HFF-Myc (cell line): ENCODE data around the gene AGA.

Experiments used
- DNase-seq: peaks from one replicate; pipeline ENCODE4 v3.0.0-alpha.2; 2011; ENCODE audit warnings: low read depth; ENCODE audit errors: extremely low read depth
- H3K4me3 ChIP-seq: replicated peaks from 2 replicates; pipeline ENCODE4 v1.5.1; 2011; ENCODE audit warnings: low read depth, mild to moderate bottlenecking, control low read depth, low read length
- TF ChIP-seq, protein P1 (sequence below): IDR thresholded peaks from 2 replicates; pipeline ENCODE4 v1.5.1; 2012; ENCODE audit warnings: mild to moderate bottlenecking, low read depth, low read length, control low read depth; ENCODE audit errors: missing control alignments

The AGA gene

DNA sequence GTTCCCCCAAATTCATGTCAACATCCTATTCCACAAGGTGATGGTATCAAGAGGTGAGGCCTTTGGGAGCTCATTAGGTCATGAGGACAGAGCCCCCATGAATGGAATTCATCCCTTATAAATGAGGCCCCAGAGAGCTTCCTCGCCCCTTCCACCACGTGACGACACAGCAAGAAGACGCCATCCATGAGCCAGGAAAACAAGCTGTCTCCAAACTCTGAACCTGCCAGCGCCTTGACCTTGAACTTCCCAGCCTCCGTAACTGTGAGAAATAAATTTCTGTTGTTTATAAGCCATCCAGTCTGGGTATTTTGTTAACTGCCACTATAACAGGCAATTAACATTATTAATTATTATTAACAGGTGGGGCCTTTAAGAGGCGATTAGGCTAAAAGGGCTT, 5.8 kb downstream of the AGA start:
- H3K4me3 ChIP-seq, result no peak overlapping the region
- DNase-seq, result no peak
- TF ChIP-seq, protein P1, sequence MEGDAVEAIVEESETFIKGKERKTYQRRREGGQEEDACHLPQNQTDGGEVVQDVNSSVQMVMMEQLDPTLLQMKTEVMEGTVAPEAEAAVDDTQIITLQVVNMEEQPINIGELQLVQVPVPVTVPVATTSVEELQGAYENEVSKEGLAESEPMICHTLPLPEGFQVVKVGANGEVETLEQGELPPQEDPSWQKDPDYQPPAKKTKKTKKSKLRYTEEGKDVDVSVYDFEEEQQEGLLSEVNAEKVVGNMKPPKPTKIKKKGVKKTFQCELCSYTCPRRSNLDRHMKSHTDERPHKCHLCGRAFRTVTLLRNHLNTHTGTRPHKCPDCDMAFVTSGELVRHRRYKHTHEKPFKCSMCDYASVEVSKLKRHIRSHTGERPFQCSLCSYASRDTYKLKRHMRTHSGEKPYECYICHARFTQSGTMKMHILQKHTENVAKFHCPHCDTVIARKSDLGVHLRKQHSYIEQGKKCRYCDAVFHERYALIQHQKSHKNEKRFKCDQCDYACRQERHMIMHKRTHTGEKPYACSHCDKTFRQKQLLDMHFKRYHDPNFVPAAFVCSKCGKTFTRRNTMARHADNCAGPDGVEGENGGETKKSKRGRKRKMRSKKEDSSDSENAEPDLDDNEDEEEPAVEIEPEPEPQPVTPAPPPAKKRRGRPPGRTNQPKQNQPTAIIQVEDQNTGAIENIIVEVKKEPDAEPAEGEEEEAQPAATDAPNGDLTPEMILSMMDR, result no peak

DNA sequence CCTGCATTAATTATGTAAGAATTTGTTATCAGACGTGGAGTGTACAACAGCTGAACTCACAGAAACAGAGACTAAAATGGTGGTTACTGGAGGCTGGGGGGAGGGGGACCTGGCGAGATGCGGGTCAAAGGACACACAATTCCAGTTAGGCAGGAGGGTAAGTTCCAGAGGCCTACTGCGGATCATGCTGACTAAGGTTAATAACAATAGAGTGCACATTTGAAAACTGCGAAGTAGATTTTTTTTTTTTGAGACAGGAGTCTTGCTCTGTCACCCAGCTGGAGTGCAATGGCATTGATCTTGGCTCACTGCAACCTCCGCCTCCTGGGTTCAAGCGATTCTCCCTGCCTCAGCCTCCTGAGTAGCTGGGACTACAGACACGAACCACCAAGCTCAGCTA, 7.6 kb downstream of the AGA start:
- no peak for DNase-seq
- TF ChIP-seq, protein P1, result no peak
- H3K4me3 ChIP-seq, result no peak overlapping the region

DNA sequence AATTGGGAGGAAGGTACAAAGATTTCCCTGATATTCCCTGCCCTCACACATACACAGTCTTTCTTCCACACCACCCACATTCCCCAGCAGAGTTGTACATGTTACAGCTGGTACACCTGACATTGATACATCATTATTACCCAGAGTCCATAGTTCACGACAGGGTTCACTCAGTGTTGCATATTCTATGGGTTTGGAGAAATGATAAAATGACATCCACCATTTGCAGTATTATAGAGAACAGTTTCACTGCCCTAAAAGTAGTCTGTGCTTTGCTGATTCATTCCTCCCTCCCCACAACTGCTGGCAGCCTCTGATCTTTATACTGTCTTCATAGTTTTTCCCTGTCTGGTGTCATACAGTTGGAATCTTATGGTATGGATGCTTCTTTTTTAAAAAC, 15.0 kb downstream of the AGA start:
- H3K4me3 ChIP-seq, result no peak overlapping the region
- TF ChIP-seq, protein P1, result no peak
- no peak for DNase-seq

DNA sequence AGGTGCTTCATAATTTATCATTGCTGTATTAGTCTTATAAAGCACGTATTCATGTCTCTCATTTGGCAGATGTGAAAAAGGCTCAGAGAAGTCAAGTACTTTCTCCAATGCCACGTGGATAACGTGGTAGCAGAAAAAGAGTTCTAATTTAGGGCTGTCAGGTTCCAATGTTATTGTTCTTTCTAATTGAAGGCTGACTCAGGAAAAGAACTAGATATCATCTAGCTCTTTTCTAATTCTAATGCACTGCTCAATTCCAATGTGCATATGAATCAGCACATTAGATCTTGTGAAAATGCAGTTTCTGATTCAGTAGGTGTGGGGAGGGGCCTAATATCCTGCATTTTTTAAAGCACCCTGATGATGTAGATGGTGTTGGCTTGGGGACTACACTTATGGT, 22.8 kb downstream of the AGA start:
- TF ChIP-seq, protein P1, result no peak
- no peak overlapping the region for H3K4me3 ChIP-seq
- no peak for DNase-seq

DNA sequence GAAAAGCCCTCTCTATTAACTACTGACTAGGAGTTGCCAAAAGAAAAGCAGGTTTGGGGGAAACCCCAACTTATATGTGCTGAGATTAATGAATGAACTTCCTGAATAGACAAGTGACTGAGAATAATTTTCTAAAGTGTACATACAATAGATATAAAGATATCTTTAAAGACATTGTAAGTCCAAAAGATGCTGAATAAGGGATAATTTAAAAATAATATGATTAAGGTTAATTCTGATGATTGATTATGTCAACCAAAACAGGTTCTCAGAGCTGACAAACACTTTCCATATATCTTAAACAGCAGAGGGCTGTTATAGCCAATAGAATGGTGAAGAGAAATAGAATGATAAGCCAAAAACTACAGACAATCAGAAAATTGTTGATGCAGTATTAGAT, 28.6 kb downstream of the AGA start:
- no peak for DNase-seq
- H3K4me3 ChIP-seq, result no peak overlapping the region
- TF ChIP-seq, protein P1, result no peak

DNA sequence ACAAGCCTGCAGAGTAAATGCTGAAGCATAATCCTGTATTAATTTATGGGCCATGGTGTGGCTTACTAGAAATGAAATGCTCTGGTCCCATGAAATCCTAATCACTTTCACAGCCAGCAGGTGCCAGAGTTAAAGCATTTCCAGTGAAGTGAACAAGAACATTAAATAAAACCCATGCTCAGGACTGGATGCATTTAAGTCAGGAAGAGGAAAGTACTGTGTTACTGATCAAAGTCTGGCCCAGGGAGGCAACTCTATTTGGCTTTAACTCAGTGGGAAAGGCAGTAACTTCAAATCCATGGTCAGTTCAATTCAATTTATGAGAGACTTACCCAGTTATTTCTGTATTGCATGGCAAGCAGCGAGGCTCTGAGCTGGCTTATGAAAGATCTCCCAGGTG, 29.2 kb downstream of the AGA start:
- H3K4me3 ChIP-seq, result no peak overlapping the region
- no peak for DNase-seq
- TF ChIP-seq, protein P1, result no peak

DNA sequence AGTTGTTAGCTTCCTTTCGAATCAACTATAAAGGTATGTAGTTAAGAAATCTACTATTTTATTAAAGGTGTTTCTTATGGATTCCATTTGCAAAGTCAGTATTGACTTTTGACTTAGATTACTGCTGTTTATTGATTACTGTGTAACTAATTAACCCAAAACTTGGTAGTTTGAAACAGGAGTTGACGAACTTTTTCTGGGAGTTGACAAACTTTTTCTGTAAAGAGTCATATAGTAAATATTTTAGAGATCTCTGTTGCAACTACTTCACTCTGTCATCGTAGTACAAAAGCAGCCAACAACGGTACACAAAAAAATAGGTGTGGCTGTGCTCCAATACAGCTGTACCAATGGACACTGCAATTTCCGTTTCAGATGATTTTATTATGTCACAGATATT, 30.2 kb downstream of the AGA start:
- TF ChIP-seq, protein P1, result no peak
- no peak overlapping the region for H3K4me3 ChIP-seq
- no peak for DNase-seq
